ENCODE measurements around the gene PPIB. TPM values are rescaled to one million over a fixed set of nuclear protein-coding genes. Genes with fewer than 3 reads are reported as not detected.

PPIB gene
- total and polyA plus RNA-seq, 9 of the 15 experiments (the other 6 are each of a cell fraction or from before 2014, with no cell fraction given): 306 to 746 (median 439) TPM

DNA sequence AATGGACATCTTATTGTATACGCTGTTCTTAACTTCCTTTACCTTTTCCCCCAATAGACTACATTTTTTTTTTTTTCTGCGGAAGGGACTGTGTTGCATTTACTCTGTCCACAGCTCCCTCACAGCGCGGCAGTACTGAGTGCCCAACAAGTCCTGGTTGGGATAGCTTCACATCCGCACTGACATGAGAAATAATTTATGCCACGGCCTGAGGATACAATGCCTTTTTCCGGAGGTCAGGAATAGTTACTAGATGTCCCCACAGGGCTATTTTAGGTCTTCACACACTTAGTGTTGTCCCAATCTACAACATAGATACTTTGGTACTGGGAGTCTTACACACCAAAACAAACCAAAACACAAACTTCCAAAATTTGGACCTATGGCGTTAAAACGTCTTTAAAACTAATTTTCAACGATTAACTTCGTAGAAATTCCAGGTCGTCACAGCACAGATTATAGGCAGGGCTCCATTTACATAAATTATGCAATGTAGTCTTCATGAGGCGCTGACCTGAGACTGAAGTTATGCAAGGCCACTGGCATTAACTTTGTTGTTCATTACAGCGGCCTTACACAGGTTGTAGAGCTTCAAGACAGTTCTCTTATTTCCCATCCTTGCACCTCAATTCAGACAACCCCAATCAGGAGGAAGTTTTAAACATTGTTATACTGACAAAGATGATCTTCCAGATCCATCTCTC, 989 bp upstream of the PPIB start (continued):
- TF ChIP-seq TEAD4 (IDR thresholded peaks at IDR 0.05; ENCODE audit: low read length) (0 out of 2 replicates have a peak, but pooled peaks have one; percentile 7), TEAD4 (CRISPR knock-in tag; IDR thresholded peaks at IDR 0.05; ENCODE audit: borderline replicate concordance) (no peak), ARNT (IDR thresholded peaks at IDR 0.05) (no peak), SUPT5H (IDR thresholded peaks at IDR 0.05) (0 out of 2 replicates have a peak, but pooled peaks have one; percentile 13), ZNF584 (CRISPR knock-in tag; IDR thresholded peaks at IDR 0.05; ENCODE audit: low read depth) (0 out of 2 replicates have a peak, but pooled peaks have one; percentile 4), ZEB2 (IDR thresholded peaks at IDR 0.05) (0 out of 2 replicates have a peak, but pooled peaks have one; percentile 23), ELF4 (CRISPR knock-in tag; IDR thresholded peaks at IDR 0.05) (0 out of 2 replicates have a peak, but pooled peaks have one; percentile 1), CEBPG (CRISPR knock-in tag; IDR thresholded peaks at IDR 0.05) (peak; percentile 27; the same call in 1 of the 2 replicates), CEBPG (tag; conservative IDR thresholded peaks at IDR 0.05 in 1 of 2, IDR thresholded peaks at IDR 0.05 in 1 of 2) (peak; percentile 53 to 71; a peak in 3 of 4 replicates), BHLHE40 (IDR thresholded peaks at IDR 0.05; ENCODE audit: low read length) (no peak), CEBPZ (IDR thresholded peaks at IDR 0.05; ENCODE audit: borderline replicate concordance, low read depth, low read length) (no peak), HIVEP1 (CRISPR knock-in tag; IDR thresholded peaks at IDR 0.05) (no peak), ARID1B (IDR thresholded peaks at IDR 0.05) (peak; percentile 0; the same call in 1 of the 2 replicates), PBX2 (CRISPR knock-in tag; IDR thresholded peaks at IDR 0.05; ENCODE audit: low read depth) (no peak), PBX2 (tag; conservative IDR thresholded peaks at IDR 0.05; ENCODE audit: low read depth) (peak; percentile 3; the same call in 1 of the 2 replicates), EP300 (IDR thresholded peaks at IDR 0.05; ENCODE audit: low read length) (no peak)
- TF ChIP-seq, protein P1, sequence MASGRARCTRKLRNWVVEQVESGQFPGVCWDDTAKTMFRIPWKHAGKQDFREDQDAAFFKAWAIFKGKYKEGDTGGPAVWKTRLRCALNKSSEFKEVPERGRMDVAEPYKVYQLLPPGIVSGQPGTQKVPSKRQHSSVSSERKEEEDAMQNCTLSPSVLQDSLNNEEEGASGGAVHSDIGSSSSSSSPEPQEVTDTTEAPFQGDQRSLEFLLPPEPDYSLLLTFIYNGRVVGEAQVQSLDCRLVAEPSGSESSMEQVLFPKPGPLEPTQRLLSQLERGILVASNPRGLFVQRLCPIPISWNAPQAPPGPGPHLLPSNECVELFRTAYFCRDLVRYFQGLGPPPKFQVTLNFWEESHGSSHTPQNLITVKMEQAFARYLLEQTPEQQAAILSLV (tag; IDR thresholded peaks at IDR 0.05): 0 out of 2 replicates have a peak, but pooled peaks have one; percentile 15
- TF ChIP-seq, protein P2, sequence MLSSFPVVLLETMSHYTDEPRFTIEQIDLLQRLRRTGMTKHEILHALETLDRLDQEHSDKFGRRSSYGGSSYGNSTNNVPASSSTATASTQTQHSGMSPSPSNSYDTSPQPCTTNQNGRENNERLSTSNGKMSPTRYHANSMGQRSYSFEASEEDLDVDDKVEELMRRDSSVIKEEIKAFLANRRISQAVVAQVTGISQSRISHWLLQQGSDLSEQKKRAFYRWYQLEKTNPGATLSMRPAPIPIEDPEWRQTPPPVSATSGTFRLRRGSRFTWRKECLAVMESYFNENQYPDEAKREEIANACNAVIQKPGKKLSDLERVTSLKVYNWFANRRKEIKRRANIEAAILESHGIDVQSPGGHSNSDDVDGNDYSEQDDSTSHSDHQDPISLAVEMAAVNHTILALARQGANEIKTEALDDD (IDR thresholded peaks at IDR 0.05): 0 out of 2 replicates have a peak, but pooled peaks have one; percentile 6

Data from K562 (cell line).